OCI-LY7 (cell line): ENCODE data around the gene WDR38. TPM values are rescaled to one million over a fixed set of nuclear protein-coding genes. Genes with fewer than 3 reads are reported as not detected.

Source experiments
- BruUV-seq: library from RNA; stranded (reverse); fragments of 400-500 nt; replicated peaks from 2 replicates; lab custom pipeline; 2021; lab: Mats Ljungman, UMichigan
- CTCF ChIA-PET: fragments of 300-600 bp; sonication (Branson Sonifier 250); formaldehyde crosslinking; loops from one replicate; lab custom pipeline; 2022; ENCODE audit warnings: antibody characterized with exemption; ENCODE audit not compliant: unreplicated experiment; lab: Charles Lee
- POLR2A ChIA-PET: fragments of 300-600 bp; sonication (Branson Sonifier 250); formaldehyde crosslinking; loops from one replicate; lab custom pipeline; 2022; ENCODE audit warnings: antibody characterized with exemption; lab: Charles Lee
- DNase-seq: peaks from one replicate; pipeline ENCODE4 v3.0.0-alpha.2; 2015; ENCODE audit warnings: low spot score
- H2AFZ ChIP-seq: fragments of 200-600 bp; sonication (generic), shearing (Covaris generic); 2 replicates; pipeline ENCODE4 v1.6.1; 2014; ENCODE audit warnings: mild to moderate bottlenecking, antibody characterized with exemption, low read length, moderate library complexity
- H3K27ac ChIP-seq: fragments of 200-600 bp; sonication (generic); 2 replicates; pipeline ENCODE4 v1.5.1; 2014; ENCODE audit warnings: mixed run types, low read depth, mild to moderate bottlenecking, moderate library complexity, low read length, inconsistent platforms; ENCODE audit not compliant: poor library complexity, severe bottlenecking
- H3K36me3 ChIP-seq: fragments of 200-600 bp; sonication (generic); 2 replicates; pipeline ENCODE4 v1.6.1; 2014; ENCODE audit warnings: mild to moderate bottlenecking, antibody characterized with exemption, low read length, moderate library complexity, mixed read lengths; ENCODE audit not compliant: insufficient read depth
- H3K4me1 ChIP-seq: fragments of 200-600 bp; sonication (generic); 2 replicates; pipeline ENCODE4 v1.5.1; 2014; ENCODE audit warnings: mild to moderate bottlenecking, low read length; ENCODE audit not compliant: insufficient read depth, poor library complexity, severe bottlenecking
- H3K4me2 ChIP-seq: fragments of 200-600 bp; sonication (generic); 2 replicates; pipeline ENCODE4 v1.6.1; 2014; ENCODE audit warnings: mild to moderate bottlenecking, low read length
- H3K4me3 ChIP-seq: fragments of 200-600 bp; sonication (generic); 2 replicates; pipeline ENCODE4 v1.5.1; 2014; ENCODE audit warnings: mild to moderate bottlenecking, low read depth, low read length; ENCODE audit not compliant: poor library complexity, severe bottlenecking
- H3K79me2 ChIP-seq: fragments of 200-600 bp; sonication (generic); 2 replicates; pipeline ENCODE4 v1.6.1; 2016; ENCODE audit warnings: low read depth, mild to moderate bottlenecking, low read length, moderate library complexity, mixed read lengths; ENCODE audit not compliant: insufficient read depth
- H3K9me2 ChIP-seq: fragments of 200-600 bp; sonication (generic); 2 replicates; pipeline ENCODE4 v1.6.1; 2016; ENCODE audit warnings: mild to moderate bottlenecking, low read length, mixed read lengths; ENCODE audit not compliant: insufficient read depth
- H3K9me3 ChIP-seq: fragments of 200-600 bp; sonication (generic); 2 replicates; pipeline ENCODE4 v1.6.1; 2014; ENCODE audit warnings: mild to moderate bottlenecking, mixed run types, low read length, mixed read lengths
- H4K20me1 ChIP-seq: fragments of 200-600 bp; sonication (generic); 2 replicates; pipeline ENCODE4 v1.6.1; 2014; ENCODE audit warnings: mild to moderate bottlenecking, antibody characterized with exemption, low read length, moderate library complexity, mixed read lengths; ENCODE audit not compliant: insufficient read depth
- CTCF ChIP-seq: fragments of 200-600 bp; sonication (generic); conservative IDR thresholded peaks from 2 replicates; pipeline ENCODE4 v1.5.1; 2014; ENCODE audit warnings: mild to moderate bottlenecking, antibody characterized with exemption, low read length, moderate library complexity, mixed read lengths
- EZH2phosphoT487 ChIP-seq: fragments of 200-600 bp; sonication (generic); IDR thresholded peaks from 2 replicates; pipeline ENCODE4 v1.6.1; 2018; ENCODE audit warnings: low read depth, borderline replicate concordance, mild to moderate bottlenecking, mixed run types, antibody characterized with exemption, low read length, moderate library complexity, mixed read lengths
- intact Hi-C: fragments of 100-400 bp; cut with micrococcal nuclease; formaldehyde crosslinking; loops from one replicate; pipeline ENCODE4 v1.10.0; 2022; ENCODE audit not compliant: unreplicated experiment
- total RNA-seq, 2 experiments: library from RNA; depleted of rRNA in 1 of 2; stranded (reverse); fragments of >200 nt in 1 of 2; shearing (Covaris generic) in 1 of 2; gene quantifications; 2 replicates each; pipeline ENCODE4 v1.2.3, GENCODE V29; 2014 to 2022

WDR38 gene
- total RNA-seq, 2 experiments from 2014 or later, result not detected

GRCh38 chr9:124812441-124812876 lies 40.8 kb upstream of the WDR38 start:
- no TSS peak for BruUV-seq
- Histone ChIP-seq H3K9me3 (no peaks in the 10 kb centered on the region), H4K20me1 (no peaks in the 10 kb centered on the region), H3K36me3 (no peaks in the 10 kb centered on the region), H3K27ac (no peak overlapping the region), H3K4me3 (no peak overlapping the region), H3K4me1 (no peaks in the 10 kb centered on the region), H2AFZ (no peak overlapping the region), H3K79me2 (no peaks in the 10 kb centered on the region), H3K4me2 (no peak overlapping the region), H3K9me2 (no peaks in the 10 kb centered on the region)
- no peak for TF ChIP-seq EZH2phosphoT487
- no peak for TF ChIP-seq CTCF
- DNase-seq, result no peak
- ChIA-PET POLR2A (no interaction called here), CTCF (no interaction called here)
- intact Hi-C loops, result no loop called here

- H3K4me3 ChIP-seq, result no peak overlapping the region
- H3K4me1 ChIP-seq, result peaks cover 2% of the 10 kb centered on the region
- intact Hi-C loops, result no loop called here
- no peak overlapping the region for H3K4me2 ChIP-seq
- no peak overlapping the region for H2AFZ ChIP-seq
- H3K36me3 ChIP-seq, result no peaks in the 10 kb centered on the region
- ChIA-PET POLR2A (no interaction called here), CTCF (no interaction called here)
- TF ChIP-seq CTCF (no peak), EZH2phosphoT487 (no peak)
- no peak for DNase-seq
- H3K79me2 ChIP-seq, result no peaks in the 10 kb centered on the region
- H3K9me3 ChIP-seq, result no peaks in the 10 kb centered on the region
- no TSS peak for BruUV-seq
- no peaks in the 10 kb centered on the region for H3K9me2 ChIP-seq
- no peak overlapping the region for H3K27ac ChIP-seq
- H4K20me1 ChIP-seq, result no peaks in the 10 kb centered on the region
These were observed 40.2 kb upstream of the WDR38 start for GRCh38 chr9:124813041-124813440.

- Histone ChIP-seq H3K4me2 (no peak overlapping the region), H3K36me3 (no peaks in the 10 kb centered on the region), H3K9me2 (no peaks in the 10 kb centered on the region), H3K4me1 (peaks cover 8% of the 10 kb centered on the region), H2AFZ (no peak overlapping the region), H3K9me3 (no peaks in the 10 kb centered on the region), H3K27ac (no peak overlapping the region), H4K20me1 (no peaks in the 10 kb centered on the region), H3K79me2 (no peaks in the 10 kb centered on the region), H3K4me3 (no peak overlapping the region)
- ChIA-PET POLR2A (no interaction called here), CTCF (no interaction called here)
- TF ChIP-seq CTCF, result no peak
- no peak for TF ChIP-seq EZH2phosphoT487
- no peak for DNase-seq
- intact Hi-C loops, result no loop called here
- no TSS peak for BruUV-seq
These were observed 39.6 kb upstream of the WDR38 start for GRCh38 chr9:124813501-124814163.
